ENCODE measurements around the gene PLP2.

The PLP2 gene

GRCh38 chrX:49186125-49187027 is 14.7 kb downstream of the PLP2 start, which contains the start of gene PRICKLE3:
Gene PRICKLE3 (minus strand): TSS chrX:49186373. CDS start chrX:49186297, 76 bp downstream.
- peaks cover 67% of the 10 kb centered on the region for H3K4me1 Mint-ChIP-seq (ENCODE audit: low read depth)
- H3K27ac Mint-ChIP-seq: peak within 1 kb of the TSS; percentile 78
- intact Hi-C loops (cut with micrococcal nuclease): no loop called here
- H3K4me3 Mint-ChIP-seq: peak within 1 kb of the TSS; percentile 84
- H3K9me3 Mint-ChIP-seq: no peaks in the 10 kb centered on the region
- peaks cover 38% of the 10 kb centered on the region for H3K36me3 Mint-ChIP-seq (ENCODE audit: low read depth)
- H3K27me3 Mint-ChIP-seq: no peaks in the 10 kb centered on the region

GRCh38 chrX:49187028-49187394 is 15.3 kb downstream of the PLP2 start:
- Mint-ChIP-seq H3K36me3 (ENCODE audit: low read depth) (peaks cover 33% of the 10 kb centered on the region), H3K9me3 (no peaks in the 10 kb centered on the region), H3K27ac (peak overlapping the region; percentile 75), H3K27me3 (no peaks in the 10 kb centered on the region), H3K4me3 (no peak overlapping the region), H3K4me1 (ENCODE audit: low read depth) (peaks cover 67% of the 10 kb centered on the region)
- intact Hi-C loops (cut with micrococcal nuclease): no loop called here

- H3K4me1 Mint-ChIP-seq (ENCODE audit: low read depth): peaks cover 67% of the 10 kb centered on the region
- H3K4me3 Mint-ChIP-seq: no peak overlapping the region
- H3K36me3 Mint-ChIP-seq (ENCODE audit: low read depth): peaks cover 28% of the 10 kb centered on the region
- H3K27me3 Mint-ChIP-seq: no peaks in the 10 kb centered on the region
- intact Hi-C loops (cut with micrococcal nuclease): no loop called here
- H3K9me3 Mint-ChIP-seq: no peaks in the 10 kb centered on the region
- H3K27ac Mint-ChIP-seq: peak overlapping the region; percentile 75
These were observed 15.8 kb downstream of the PLP2 start for GRCh38 chrX:49187526-49187925.

DNA sequence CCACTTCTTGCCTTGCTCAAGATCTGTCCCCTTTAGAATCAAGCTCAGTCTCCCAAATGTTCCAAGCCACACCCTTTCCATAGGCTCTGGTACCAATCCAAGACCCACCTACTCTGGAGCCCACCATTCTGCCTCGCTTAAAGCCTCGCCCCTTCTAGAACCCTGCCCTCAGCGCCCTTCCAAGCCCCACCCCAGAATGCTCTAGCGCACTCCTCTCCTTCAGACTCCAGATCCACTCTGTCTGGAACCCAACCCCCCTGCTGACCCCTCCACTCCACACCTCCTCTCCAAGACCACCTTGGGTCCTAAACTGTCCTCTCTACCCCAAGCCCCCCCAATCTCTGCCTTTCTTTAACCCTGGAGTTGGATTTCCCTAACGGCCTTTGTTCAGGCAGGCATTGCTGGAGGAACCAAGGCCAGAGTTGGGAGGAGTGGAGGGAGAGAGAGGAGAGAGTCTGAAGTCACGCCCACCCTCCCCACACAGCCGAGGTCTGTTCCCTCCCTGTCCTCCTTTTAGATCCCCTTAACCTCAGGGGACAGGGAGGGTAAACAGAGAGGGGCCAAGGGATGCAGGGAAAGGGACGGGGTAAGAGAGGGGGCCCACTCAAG is 16.9 kb downstream of the PLP2 start:
- Mint-ChIP-seq H3K27ac (peak overlapping the region; percentile 94), H3K4me3 (no peak overlapping the region), H3K27me3 (no peaks in the 10 kb centered on the region), H3K9me3 (no peaks in the 10 kb centered on the region), H3K4me1 (ENCODE audit: low read depth) (peaks cover 75% of the 10 kb centered on the region), H3K36me3 (ENCODE audit: low read depth) (peaks cover 18% of the 10 kb centered on the region)
- intact Hi-C loops (cut with micrococcal nuclease): no loop called here

DNA sequence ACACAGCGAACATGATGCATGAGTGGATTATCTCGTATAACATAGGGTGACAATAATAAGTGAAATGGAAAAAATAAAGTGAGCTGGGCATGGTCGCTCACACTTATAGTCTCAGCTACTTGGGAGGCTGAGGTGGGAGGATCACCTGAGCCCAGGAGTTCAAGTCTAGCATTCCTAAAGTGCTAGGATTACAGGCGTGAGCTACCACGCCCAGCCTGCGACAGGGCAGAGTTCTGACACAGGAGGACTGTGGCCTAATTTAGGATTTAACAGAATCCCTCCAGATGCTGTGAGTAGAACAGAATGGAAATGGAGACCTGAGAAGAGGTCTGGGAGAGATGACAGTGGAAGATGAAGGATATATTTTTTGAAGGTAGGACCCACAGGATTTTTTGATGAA is 17.9 kb downstream of the PLP2 start:
- Mint-ChIP-seq H3K36me3 (ENCODE audit: low read depth) (peaks cover 7% of the 10 kb centered on the region), H3K27me3 (no peaks in the 10 kb centered on the region), H3K9me3 (no peaks in the 10 kb centered on the region), H3K4me3 (no peak overlapping the region), H3K4me1 (ENCODE audit: low read depth) (peaks cover 68% of the 10 kb centered on the region), H3K27ac (peak overlapping the region; percentile 94)
- intact Hi-C loops (cut with micrococcal nuclease): loop anchor here (2.0 to 5.0 kb wide), 2 partner anchors 48 to 79 kb away; partner anchors contain the start of genes CCDC22 and PPP1R3F

- H3K27ac Mint-ChIP-seq: peak overlapping the region; percentile 94
- H3K27me3 Mint-ChIP-seq: no peaks in the 10 kb centered on the region
- H3K4me1 Mint-ChIP-seq (ENCODE audit: low read depth): peaks cover 60% of the 10 kb centered on the region
- no peaks in the 10 kb centered on the region for H3K36me3 Mint-ChIP-seq (ENCODE audit: low read depth)
- H3K4me3 Mint-ChIP-seq: peak overlapping the region; percentile 78
- H3K9me3 Mint-ChIP-seq: no peaks in the 10 kb centered on the region
- intact Hi-C loops (cut with micrococcal nuclease): loop anchor here (2.0 to 5.0 kb wide), 2 partner anchors 46 to 78 kb away; partner anchors contain the start of genes CCDC22 and PPP1R3F
These were observed 19.3 kb downstream of the PLP2 start for GRCh38 chrX:49190821-49191573.

- intact Hi-C loops (cut with micrococcal nuclease): loop anchor here (2.0 to 5.0 kb wide), 2 partner anchors 46 to 77 kb away; partner anchors contain the start of genes CCDC22 and PPP1R3F
- no peaks in the 10 kb centered on the region for H3K27me3 Mint-ChIP-seq
- H3K36me3 Mint-ChIP-seq (ENCODE audit: low read depth): no peaks in the 10 kb centered on the region
- H3K4me3 Mint-ChIP-seq: peak overlapping the region; percentile 78
- peaks cover 56% of the 10 kb centered on the region for H3K4me1 Mint-ChIP-seq (ENCODE audit: low read depth)
- no peaks in the 10 kb centered on the region for H3K9me3 Mint-ChIP-seq
- peak overlapping the region; percentile 94 for H3K27ac Mint-ChIP-seq
These were observed 19.9 kb downstream of the PLP2 start for GRCh38 chrX:49191574-49192011.

- Mint-ChIP-seq H3K4me1 (ENCODE audit: low read depth) (peaks cover 44% of the 10 kb centered on the region), H3K4me3 (no peak overlapping the region), H3K36me3 (ENCODE audit: low read depth) (no peaks in the 10 kb centered on the region), H3K27me3 (peaks cover 4% of the 10 kb centered on the region), H3K27ac (no peak overlapping the region), H3K9me3 (no peaks in the 10 kb centered on the region)
- intact Hi-C loops (cut with micrococcal nuclease): loop anchor here (5.0 kb wide), 1 partner anchor 44 kb away; the partner anchor contains the start of gene CCDC22
These were observed 21.1 kb downstream of the PLP2 start for GRCh38 chrX:49192722-49193328.

DNA sequence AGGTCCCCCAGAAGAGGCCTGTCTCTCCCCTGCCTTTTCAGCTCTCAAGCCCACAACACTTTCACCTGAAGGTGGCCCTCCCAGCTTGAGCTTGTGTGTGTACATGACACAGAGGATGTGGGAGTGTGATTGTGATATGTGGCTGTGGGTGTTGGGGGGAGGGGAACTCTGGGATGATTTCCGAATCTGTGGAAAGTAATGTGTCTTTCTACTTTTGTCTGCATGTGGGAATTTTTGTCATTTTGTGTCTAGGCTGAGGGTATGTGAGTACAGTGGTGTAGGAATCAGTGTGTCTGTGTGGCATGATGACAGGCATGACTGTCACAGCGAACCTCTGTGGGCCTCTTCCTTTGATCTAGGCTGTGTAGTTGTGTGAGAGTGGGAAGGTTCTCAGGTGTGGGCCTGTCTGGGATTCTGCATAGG is 21.9 kb downstream of the PLP2 start:
- intact Hi-C loops (cut with micrococcal nuclease): loop anchor here (5.0 kb wide), 1 partner anchor 44 kb away; the partner anchor contains the start of gene CCDC22
- Mint-ChIP-seq H3K36me3 (ENCODE audit: low read depth) (no peaks in the 10 kb centered on the region), H3K27ac (no peak overlapping the region), H3K4me1 (ENCODE audit: low read depth) (peaks cover 43% of the 10 kb centered on the region), H3K27me3 (peaks cover 11% of the 10 kb centered on the region), H3K4me3 (no peak overlapping the region), H3K9me3 (no peaks in the 10 kb centered on the region)

DNA sequence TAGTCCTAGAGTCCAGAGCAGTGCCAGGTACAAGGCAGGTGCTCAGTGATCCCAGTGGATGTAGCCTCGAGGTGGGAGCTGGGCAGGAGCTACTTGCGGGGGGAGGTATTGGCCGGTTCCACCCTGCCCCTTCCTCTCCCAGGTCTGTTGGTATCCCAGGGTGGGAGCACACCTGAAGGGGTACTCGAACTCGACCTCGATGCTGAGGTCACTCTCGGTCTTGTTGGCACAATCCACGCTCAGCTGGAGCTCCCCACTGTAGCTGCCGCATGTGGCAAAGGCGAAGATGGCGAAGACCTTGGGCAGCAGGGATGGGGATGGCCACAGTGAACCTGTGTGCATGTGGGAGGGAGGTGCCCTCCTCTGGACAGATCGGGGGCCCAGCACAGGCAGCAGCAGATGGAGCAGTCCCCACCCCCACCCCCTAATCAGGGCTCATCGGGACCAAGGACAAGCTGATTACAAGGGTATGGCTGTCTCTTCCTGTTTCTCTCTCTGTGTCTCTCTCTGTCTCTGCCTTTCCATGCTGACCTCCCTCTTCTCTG is 25.9 kb downstream of the PLP2 start:
- no peaks in the 10 kb centered on the region for H3K36me3 Mint-ChIP-seq (ENCODE audit: low read depth)
- peaks cover 22% of the 10 kb centered on the region for H3K27me3 Mint-ChIP-seq
- no peak overlapping the region for H3K4me3 Mint-ChIP-seq
- intact Hi-C loops (cut with micrococcal nuclease): no loop called here
- no peak overlapping the region for H3K27ac Mint-ChIP-seq
- H3K4me1 Mint-ChIP-seq (ENCODE audit: low read depth): peaks cover 31% of the 10 kb centered on the region
- H3K9me3 Mint-ChIP-seq: no peaks in the 10 kb centered on the region

DNA sequence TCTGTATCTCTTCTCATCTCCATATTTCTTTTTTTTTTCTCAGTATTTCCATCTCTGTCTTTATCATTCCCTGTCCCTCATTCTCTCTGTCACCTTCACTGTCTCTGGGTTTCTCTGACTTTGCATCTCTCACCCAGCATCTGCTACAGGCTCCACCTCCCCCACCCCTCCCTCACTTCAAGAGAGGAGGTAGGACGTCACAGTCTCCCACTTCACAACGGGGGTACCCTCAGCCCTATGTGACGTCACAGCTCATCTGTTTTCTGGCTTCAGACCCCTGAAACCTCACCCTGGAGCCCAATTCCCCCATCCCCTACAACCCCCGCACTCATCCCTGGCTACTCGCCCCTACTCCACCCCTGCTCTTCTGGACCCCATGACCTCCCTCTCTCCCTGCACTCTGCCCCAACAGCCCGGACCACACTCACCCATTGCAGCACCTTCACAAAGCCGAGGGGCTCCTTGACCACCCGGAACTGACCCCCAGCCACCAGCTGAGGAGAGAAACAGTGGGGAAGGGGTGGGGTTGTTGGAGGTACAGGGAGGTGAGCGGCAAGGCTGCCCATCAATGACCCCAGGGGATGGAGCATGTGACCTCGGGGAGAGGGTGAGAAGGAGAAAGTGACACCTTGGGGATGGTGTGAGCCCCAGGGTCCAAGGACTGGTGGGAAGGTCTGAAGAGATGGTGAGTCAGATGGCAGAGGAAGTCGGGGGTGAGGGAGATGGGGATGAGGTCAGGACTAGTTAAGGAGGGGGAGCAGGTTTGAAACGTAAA is 27.0 kb downstream of the PLP2 start:
- no peak overlapping the region for H3K27ac Mint-ChIP-seq
- H3K36me3 Mint-ChIP-seq (ENCODE audit: low read depth): no peaks in the 10 kb centered on the region
- intact Hi-C loops (cut with micrococcal nuclease): no loop called here
- peak overlapping the region; percentile 47 for H3K4me3 Mint-ChIP-seq
- peaks cover 21% of the 10 kb centered on the region for H3K4me1 Mint-ChIP-seq (ENCODE audit: low read depth)
- no peaks in the 10 kb centered on the region for H3K9me3 Mint-ChIP-seq
- peaks cover 22% of the 10 kb centered on the region for H3K27me3 Mint-ChIP-seq

DNA sequence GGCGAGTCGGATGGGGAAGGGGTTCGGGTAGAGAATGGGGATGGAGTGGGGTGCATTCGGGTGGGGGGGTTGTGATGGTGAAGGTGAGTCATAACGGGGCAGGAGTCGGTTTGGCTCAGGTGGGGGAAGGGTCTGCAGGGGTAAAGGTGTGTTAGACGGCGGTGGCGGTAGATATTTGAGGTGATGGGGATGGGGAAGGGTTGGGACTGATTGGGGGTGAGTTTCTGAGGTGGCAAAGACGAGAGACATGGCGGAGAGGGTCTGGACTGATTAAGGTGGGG is 27.6 kb downstream of the PLP2 start:
- intact Hi-C loops (cut with micrococcal nuclease): no loop called here
- Mint-ChIP-seq H3K4me3 (no peak overlapping the region), H3K27me3 (peaks cover 22% of the 10 kb centered on the region), H3K27ac (no peak overlapping the region), H3K9me3 (no peaks in the 10 kb centered on the region), H3K4me1 (ENCODE audit: low read depth) (peaks cover 20% of the 10 kb centered on the region), H3K36me3 (ENCODE audit: low read depth) (no peaks in the 10 kb centered on the region)
